H1 (cell line): Measurements from ENCODE around the gene ADGRB2. TPM values are rescaled to one million over a fixed set of nuclear protein-coding genes. Genes with fewer than 3 reads are reported as not detected.

Experiments
- CTCF ChIA-PET: fragments of 300-600 bp; sonication (Branson Sonifier 250); formaldehyde crosslinking; loops from one replicate; lab custom pipeline; 2021; ENCODE audit not compliant: partially characterized antibody; lab: Charles Lee
- POLR2A ChIA-PET: fragments of 300-600 bp; sonication (Branson Sonifier 250); formaldehyde crosslinking; loops from one replicate; lab custom pipeline; 2021; ENCODE audit warnings: inconsistent platforms; ENCODE audit not compliant: partially characterized antibody; lab: Charles Lee
- DNase-seq, 2 experiments: peaks; one replicate each; pipeline versions ENCODE4 v3.0.0 to v3.0.0-alpha.2; 2010 to 2022; ENCODE audit warnings: low spot score in 2 of 2, low read depth in 1 of 2, mixed read lengths in 1 of 2
- FAIRE-seq: peaks from 2 replicates; lab custom pipeline; 2011; peaks lifted over from hg19 to GRCh38; lab: Jason Lieb, UNC
- H2AFZ ChIP-seq: 2 replicates; pipeline ENCODE4 v1.8.1; 2012; ENCODE audit warnings: low read length, inconsistent platforms
- H2AK5ac ChIP-seq: 2 replicates; pipeline ENCODE4 v1.6.1; 2013; ENCODE audit warnings: low read depth, low read length
- H2BK120ac ChIP-seq: replicated peaks from 2 replicates; pipeline ENCODE3; 2013; ENCODE audit warnings: low read depth, low read length, inconsistent platforms
- H2BK12ac ChIP-seq: 2 replicates; pipeline ENCODE4 v1.6.1; 2013; ENCODE audit warnings: low read depth, low read length
- H2BK15ac ChIP-seq: 2 replicates; pipeline ENCODE4 v1.6.1; 2013; ENCODE audit warnings: low read length
- H2BK20ac ChIP-seq: 2 replicates; pipeline ENCODE4 v1.6.1; 2013; ENCODE audit warnings: low read length
- H2BK5ac ChIP-seq: 2 replicates; pipeline ENCODE4 v1.6.1; 2013; ENCODE audit warnings: low read depth, low read length
- H3K14ac ChIP-seq: 2 replicates; pipeline ENCODE4 v1.6.1; 2013; ENCODE audit warnings: inconsistent platforms; ENCODE audit not compliant: insufficient read length
- H3K18ac ChIP-seq: 2 replicates; pipeline ENCODE4 v1.6.1; 2013; ENCODE audit warnings: low read length; ENCODE audit errors: extremely low read depth
- H3K23ac ChIP-seq: 2 replicates; pipeline ENCODE4 v1.6.1; 2013; ENCODE audit warnings: inconsistent platforms; ENCODE audit not compliant: insufficient read length
- H3K23me2 ChIP-seq: 2 replicates; pipeline ENCODE4 v1.6.1; 2013; ENCODE audit warnings: low read depth, low read length
- H3K27ac ChIP-seq: 2 replicates; pipeline ENCODE4 v1.6.1; 2011; ENCODE audit warnings: low read depth, low read length, inconsistent platforms
- H3K27me3 ChIP-seq, 4 experiments: replicated peaks in 1 of 4; 1 replicate in 1 of 4; 2 replicates in 3 of 4; pipeline versions ENCODE4 v1.6.1 to v1.8.1; 2011 to 2013; ENCODE audit warnings: low read length in 3 of 4, mild to moderate bottlenecking in 3 of 4, inconsistent platforms in 2 of 4, mixed read lengths in 2 of 4, moderate library complexity in 1 of 4; ENCODE audit not compliant: control insufficient read depth in 3 of 4, insufficient read depth in 3 of 4; ENCODE audit errors: extremely low read depth in 1 of 4
- H3K36me3 ChIP-seq, 4 experiments: 2 replicates each; pipeline versions ENCODE4 v1.6.1 to v1.8.1; 2011 to 2013; ENCODE audit warnings: mild to moderate bottlenecking in 4 of 4, low read length in 3 of 4, moderate library complexity in 2 of 4, control low read depth in 1 of 4, inconsistent platforms in 1 of 4; ENCODE audit not compliant: insufficient read depth in 4 of 4, control insufficient read depth in 2 of 4
- H3K4ac ChIP-seq: replicated peaks from 2 replicates; pipeline ENCODE3; 2013; ENCODE audit warnings: low read length, low read depth, mixed read lengths, inconsistent platforms; ENCODE audit not compliant: insufficient read length
- H3K4me1 ChIP-seq, 4 experiments: replicated peaks in 1 of 4; 1 replicate in 1 of 4; 2 replicates in 3 of 4; pipeline versions ENCODE4 v1.6.1 to v1.8.1; 2011 to 2013; ENCODE audit warnings: low read length in 3 of 4, inconsistent platforms in 2 of 4, mixed read lengths in 1 of 4; ENCODE audit not compliant: insufficient read depth in 4 of 4, control insufficient read depth in 3 of 4
- H3K4me2 ChIP-seq, 2 experiments: 2 replicates each; pipeline versions ENCODE4 v1.6.1 to v1.8.1; 2011 to 2013; ENCODE audit warnings: low read depth in 2 of 2, low read length in 2 of 2, control low read depth in 1 of 2, inconsistent platforms in 1 of 2, mild to moderate bottlenecking in 1 of 2; ENCODE audit not compliant: insufficient read depth in 1 of 2
- H3K4me3 ChIP-seq, 4 experiments: fragments of 200-600, 300-600 bp in 1 of 4; sonication (generic), shearing (Covaris generic), sonication (Bioruptor Twin) in 1 of 4; 2 replicates each; pipeline versions ENCODE4 v1.5.1 to v1.8.1; 2011 to 2016; ENCODE audit warnings: low read length in 4 of 4, low read depth in 3 of 4, control low read depth in 2 of 4, inconsistent platforms in 2 of 4, mild to moderate bottlenecking in 2 of 4, mixed read lengths in 1 of 4, moderate library complexity in 1 of 4; ENCODE audit not compliant: insufficient read depth in 2 of 4; ENCODE audit errors: extremely low read depth in 1 of 4
- H3K56ac ChIP-seq: replicated peaks from 2 replicates; pipeline ENCODE3; 2013; ENCODE audit warnings: low read depth, mild to moderate bottlenecking, mixed read lengths, low read length, inconsistent platforms; ENCODE audit not compliant: insufficient read length
- H3K79me1 ChIP-seq: 2 replicates; pipeline ENCODE4 v1.6.1; 2013; ENCODE audit warnings: low read depth, low read length, control low read depth
- H3K79me2 ChIP-seq, 2 experiments: 2 replicates each; pipeline versions ENCODE4 v1.6.1 to v1.8.1; 2012 to 2013; ENCODE audit warnings: low read length in 2 of 2, mild to moderate bottlenecking in 2 of 2, inconsistent platforms in 1 of 2; ENCODE audit not compliant: insufficient read depth in 2 of 2, control insufficient read depth in 1 of 2
- H3K9ac ChIP-seq, 4 experiments: replicated peaks in 1 of 4; 1 replicate in 1 of 4; 2 replicates in 3 of 4; pipeline versions ENCODE4 v1.6.1 to v1.8.1; 2011 to 2013; ENCODE audit warnings: low read depth in 3 of 4, low read length in 3 of 4, control low read depth in 2 of 4, mild to moderate bottlenecking in 2 of 4, moderate library complexity in 2 of 4, inconsistent platforms in 1 of 4; ENCODE audit errors: extremely low read depth in 1 of 4
- H3K9me3 ChIP-seq, 2 experiments: 2 replicates each; pipeline versions ENCODE4 v1.6.1 to v1.8.1; 2012 to 2013; ENCODE audit warnings: mild to moderate bottlenecking in 2 of 2, moderate library complexity in 2 of 2, control low read depth in 1 of 2, inconsistent platforms in 1 of 2, low read depth in 1 of 2, low read length in 1 of 2, mixed read lengths in 1 of 2; ENCODE audit not compliant: insufficient read depth in 2 of 2
- H4K20me1 ChIP-seq, 2 experiments: replicated peaks in 1 of 2; 2 replicates each; pipeline versions ENCODE3 to v1.8.1; 2011 to 2013; ENCODE audit warnings: inconsistent platforms in 2 of 2, low read length in 2 of 2, mild to moderate bottlenecking in 1 of 2; ENCODE audit not compliant: insufficient read depth in 2 of 2, control insufficient read depth in 1 of 2
- H4K5ac ChIP-seq: 2 replicates; pipeline ENCODE4 v1.6.1; 2013; ENCODE audit warnings: low read length, low read depth, mixed read lengths, inconsistent platforms; ENCODE audit not compliant: insufficient read length
- H4K8ac ChIP-seq: 2 replicates; pipeline ENCODE4 v1.8.0; 2013; ENCODE audit warnings: mild to moderate bottlenecking, moderate library complexity, low read length, inconsistent platforms; ENCODE audit not compliant: insufficient read depth; ENCODE audit errors: extremely low read depth
- H4K91ac ChIP-seq: replicated peaks from 2 replicates; pipeline ENCODE3; 2013; ENCODE audit warnings: low read length, mixed read lengths, inconsistent platforms; ENCODE audit not compliant: insufficient read length
- EGR1 ChIP-seq: IDR thresholded peaks from 2 replicates; pipeline ENCODE4 v1.6.1; 2011; ENCODE audit warnings: low read depth, low read length, borderline replicate concordance
- EP300 ChIP-seq, 2 experiments: IDR thresholded peaks; 1 replicate in 1 of 2; 2 replicates in 1 of 2; pipeline ENCODE4 v1.6.1; 2011 to 2012; ENCODE audit warnings: low read depth in 2 of 2, low read length in 2 of 2, mild to moderate bottlenecking in 2 of 2, borderline replicate concordance in 1 of 2, inconsistent platforms in 1 of 2, moderate library complexity in 1 of 2
- USF2 ChIP-seq: IDR thresholded peaks from 2 replicates; pipeline ENCODE4 v1.6.1; 2011; ENCODE audit warnings: low read length, improper control_type of control experiment
- WGBS, 2 experiments: shearing (Covaris generic) in 1 of 2; methylation state at CpG; one replicate each; pipeline versions ENCODE4 v1.1.6 to v1.1.7; 2013 to 2015; ENCODE audit warnings: low lambda C conversion rate in 2 of 2, mixed read lengths in 2 of 2, inconsistent platforms in 1 of 2, low coverage in 1 of 2, missing lambda C conversion rate in 1 of 2; ENCODE audit not compliant: insufficient replicate concordance in 2 of 2, insufficient coverage in 1 of 2, insufficient read length in 1 of 2; ENCODE audit errors: extremely low coverage in 1 of 2, missing lambda C conversion rate in 1 of 2; 5-methylcytosine and 5-hydroxymethylcytosine counted together
- polyA plus RNA-seq, 7 experiments: library from polyadenylated mRNA; depleted of rRNA in 3 of 7; stranded (reverse) in 5 of 7; unstranded in 2 of 7; fragments of >200 nt in 5 of 7; fragments of 200-250 nt in 2 of 7; gene quantifications; 1 replicate in 5 of 7; 2 replicates in 1 of 7; 4 replicates in 1 of 7; pipeline versions ENCODE4 v1.2.1 to v1.2.3, GENCODE V29; 2011 to 2013; ENCODE audit warnings: missing spikeins in 2 of 7, mixed read lengths in 2 of 7
- total RNA-seq: library from RNA; stranded (reverse); fragmentation: NEBNext Ultra II Directional; extraction: Animal tissue kit (Norgen Biotek cat#: 25700); gene quantifications from 2 replicates; pipeline ENCODE4 v1.2.1, GENCODE V29; 2021

Gene ADGRB2
- total and polyA plus RNA-seq, 2 of the 8 experiments (the other 6 are each of a cell fraction or from before 2014, with no cell fraction given): 15.6 to 26.2 TPM

GRCh38 chr1:31683997-31684396, 80.1 kb downstream of the ADGRB2 start:
- H3K4me3 ChIP-seq: no peak overlapping the region
- no peak overlapping the region for H2BK120ac ChIP-seq
- H2AFZ ChIP-seq: no peak overlapping the region
- H2BK20ac ChIP-seq: no peak overlapping the region
- peak in 1 of 2 experiments; percentile 82 for DNase-seq
- no peak overlapping the region for H3K9ac ChIP-seq
- H3K18ac ChIP-seq: no peak overlapping the region; the same call in 1 of the 2 replicates
- H3K56ac ChIP-seq: no peak overlapping the region
- no peak overlapping the region for H4K91ac ChIP-seq
- peak overlapping the region; percentile 78; the same call in 1 of the 2 replicates for H4K8ac ChIP-seq
- no peaks in the 10 kb centered on the region for H3K23me2 ChIP-seq
- H3K36me3 ChIP-seq: no peaks in the 10 kb centered on the region
- H3K9me3 ChIP-seq: no peaks in the 10 kb centered on the region
- no peak overlapping the region for H3K4me2 ChIP-seq
- no peaks in the 10 kb centered on the region for H3K27me3 ChIP-seq
- no peak overlapping the region for H2BK15ac ChIP-seq
- no peaks in the 10 kb centered on the region for H3K79me2 ChIP-seq
- no peak overlapping the region for H2BK12ac ChIP-seq
- no peak for FAIRE-seq
- no peak overlapping the region for H3K14ac ChIP-seq
- no peak overlapping the region for H3K27ac ChIP-seq
- no peak overlapping the region for H2BK5ac ChIP-seq
- no peaks in the 10 kb centered on the region for H3K79me1 ChIP-seq
- peaks cover 0 to 1% (median 0%) of the 10 kb centered on the region in 4 experiments; a peak in 2 of 7 replicates for H3K4me1 ChIP-seq
- 83% methylated on average over 11 of the region's 11 CpGs; no CpG with 5 or more reads in 1 of the 2 experiments for WGBS, 2 experiments
- ChIA-PET CTCF (interaction anchor here (0.6 to 24.1 kb wide), 15 partner anchors 9 to 307 kb away, joined by 3 to 370 read pairs (median 5); partner anchors contain the start of gene COL16A1), POLR2A (interaction anchor here (0.7 to 1.1 kb wide), 3 partner anchors 14 to 105 kb away, joined by 3 read pairs; no protein-coding TSS in a partner anchor)
- H4K20me1 ChIP-seq: peaks cover 0 to 1% of the 10 kb centered on the region in 2 experiments
- H2AK5ac ChIP-seq: no peak overlapping the region
- H4K5ac ChIP-seq: no peak overlapping the region
- H3K4ac ChIP-seq: no peak overlapping the region
- no peak overlapping the region for H3K23ac ChIP-seq
- TF ChIP-seq EP300 (IDR thresholded peaks at IDR 0.05; ENCODE audit: borderline replicate concordance in 1 of 2, low read depth in 2 of 2, low read length in 2 of 2): no peak
- TF ChIP-seq EGR1: no peak
- TF ChIP-seq USF2: no peak
